Measurements from ENCODE around the gene PHC2.

The PHC2 gene

DNA sequence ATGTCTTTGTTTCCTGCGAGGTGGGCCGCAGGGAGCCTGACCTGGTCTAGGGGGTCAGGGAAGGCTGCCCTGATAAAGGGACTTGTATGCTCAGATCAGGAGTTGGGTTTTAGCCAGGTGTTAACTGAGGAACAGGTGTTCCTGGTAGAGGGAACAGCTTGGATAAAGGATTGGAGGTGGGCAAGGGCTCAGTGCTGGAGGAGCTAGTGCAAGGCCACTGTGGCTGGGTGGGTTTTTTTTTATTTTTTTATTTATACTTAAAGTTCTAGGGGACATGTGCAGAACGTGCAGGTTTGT is 141.1 kb downstream of the PHC2 start:
- DNase-seq (ENCODE audit: low spot score): no peak

- DNase-seq (ENCODE audit: low spot score): no peak
These were observed 141.7 kb downstream of the PHC2 start for GRCh38 chr1:33288976-33289857.

DNA sequence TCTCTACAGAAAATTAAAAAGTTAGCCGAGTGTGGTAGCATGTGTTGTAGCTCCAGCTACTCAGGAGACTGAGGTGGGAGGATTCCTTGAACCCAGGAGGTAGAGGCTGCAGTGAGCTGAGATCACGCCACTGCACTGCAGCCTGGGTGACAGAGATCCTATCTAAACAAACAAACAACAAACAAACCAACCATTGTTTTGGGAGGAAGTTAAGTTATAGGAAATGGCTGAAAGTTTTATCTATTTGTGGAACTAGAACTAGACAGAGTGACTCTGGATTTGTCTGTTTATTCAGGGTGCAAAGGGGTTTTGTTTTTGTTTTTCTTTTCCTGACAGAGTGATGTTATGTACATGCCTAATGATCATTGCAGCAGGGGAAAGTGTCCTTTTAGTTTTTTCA is 143.6 kb downstream of the PHC2 start:
- no peak for DNase-seq (ENCODE audit: low spot score)

- no peak for DNase-seq (ENCODE audit: low spot score)
These were observed 144.3 kb downstream of the PHC2 start for GRCh38 chr1:33286451-33287185.

- DNase-seq (ENCODE audit: low spot score): no peak
These were observed 146.8 kb downstream of the PHC2 start for GRCh38 chr1:33284049-33284448.

- no peak for DNase-seq (ENCODE audit: low spot score)
These were observed 148.1 kb downstream of the PHC2 start for GRCh38 chr1:33282791-33283190.

GRCh38 chr1:33281554-33282303 is 149.2 kb downstream of the PHC2 start:
- no peak for DNase-seq (ENCODE audit: low spot score)

- DNase-seq (ENCODE audit: low spot score): no peak
These were observed 150.7 kb downstream of the PHC2 start for GRCh38 chr1:33280091-33280661.

DNA sequence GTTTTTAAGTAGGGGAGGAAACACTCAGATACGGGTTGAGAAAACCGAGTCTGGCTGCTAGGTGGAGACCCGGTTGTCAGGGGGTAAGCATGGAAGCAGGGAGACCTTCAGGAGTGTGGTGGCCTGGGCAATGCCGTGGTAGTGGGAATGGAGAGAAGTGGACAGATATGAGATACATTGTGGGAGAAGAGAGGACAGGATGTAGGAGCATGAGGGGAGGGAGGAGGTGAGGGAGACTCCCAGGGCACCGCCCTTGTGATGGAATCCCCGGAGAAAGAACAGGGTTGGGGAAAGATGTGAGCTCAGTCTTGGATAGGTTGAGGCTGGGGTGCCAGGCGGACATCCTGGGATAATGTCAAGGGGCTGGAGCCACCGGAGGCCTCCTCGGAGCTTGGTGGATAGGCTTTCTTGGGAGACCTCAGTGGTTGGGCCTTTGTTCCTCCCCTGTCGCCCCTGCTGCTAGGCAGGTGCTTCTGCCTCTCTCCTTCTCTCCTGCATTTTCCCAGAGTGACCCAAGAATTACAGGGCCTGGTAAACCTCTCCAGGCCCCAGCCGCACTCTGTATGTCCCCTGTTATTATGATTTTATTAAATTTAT is 153.3 kb downstream of the PHC2 start:
- no peak for DNase-seq (ENCODE audit: low spot score)

- no peak for DNase-seq (ENCODE audit: low spot score)
These were observed 154.2 kb downstream of the PHC2 start for GRCh38 chr1:33276573-33277298.

DNA sequence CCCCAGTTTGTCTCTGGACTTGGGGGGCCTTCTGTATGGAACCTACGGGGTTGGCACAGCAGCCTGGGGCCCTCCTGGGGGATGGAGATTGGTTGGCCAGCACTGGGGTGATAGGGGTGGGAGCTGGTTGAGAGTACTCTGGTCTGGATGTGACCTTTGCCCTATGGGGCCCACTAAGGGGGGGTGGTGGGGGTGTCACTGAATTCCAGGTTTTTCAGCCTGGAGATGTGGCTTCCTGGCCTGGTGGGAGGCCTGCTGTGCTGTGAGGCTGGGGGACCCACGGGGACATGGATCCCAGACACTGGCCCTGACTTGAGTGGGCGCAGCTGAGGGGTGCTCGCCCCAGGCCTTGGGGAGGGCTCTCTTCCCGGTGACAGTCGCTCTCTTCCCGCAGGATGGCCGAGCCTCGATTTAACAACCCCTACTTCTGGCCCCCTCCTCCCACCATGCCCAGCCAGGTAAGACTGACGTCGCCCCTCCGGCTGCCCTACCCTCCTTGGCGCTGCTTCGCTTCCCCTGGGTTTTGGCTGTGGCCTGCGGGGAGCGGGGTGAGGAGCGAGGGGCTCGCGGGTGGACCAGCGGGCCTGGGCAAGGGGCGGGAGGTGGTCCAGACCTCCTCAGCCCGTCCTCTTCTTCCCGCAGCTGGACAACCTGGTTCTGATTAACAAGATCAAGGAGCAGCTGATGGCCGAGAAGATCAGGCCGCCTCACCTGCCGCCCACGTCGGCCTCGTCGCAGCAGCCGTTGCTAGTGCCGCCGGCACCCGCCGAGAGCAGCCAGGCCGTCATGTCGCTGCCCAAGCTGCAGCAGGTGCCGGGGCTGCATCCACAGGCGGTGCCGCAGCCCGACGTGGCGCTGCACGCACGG is 155.0 kb downstream of the PHC2 start:
- no peak for DNase-seq (ENCODE audit: low spot score)

GRCh38 chr1:33275195-33275594 is 155.7 kb downstream of the PHC2 start:
- no peak for DNase-seq (ENCODE audit: low spot score)

DNA sequence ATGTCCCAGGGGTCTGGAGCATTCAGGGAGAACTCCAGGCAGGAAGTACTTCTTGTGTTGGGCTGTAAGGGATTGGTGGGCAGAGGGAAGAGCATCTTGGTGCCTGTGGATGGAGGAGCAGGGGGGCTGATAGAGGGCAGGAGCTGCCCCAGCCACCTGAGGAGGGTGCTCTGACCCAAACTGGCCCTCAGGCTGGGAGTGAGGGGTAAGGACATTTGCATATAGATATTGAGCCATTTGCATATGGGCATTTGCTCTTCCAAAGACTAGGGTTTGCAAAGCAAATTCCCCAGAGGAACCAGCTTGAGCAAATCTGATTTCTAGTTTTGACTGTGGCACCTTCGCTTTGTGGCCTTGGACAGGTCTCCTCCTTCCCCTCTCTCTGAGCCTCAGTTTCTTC is 156.4 kb downstream of the PHC2 start:
- no peak for DNase-seq (ENCODE audit: low spot score)

- no peak for DNase-seq (ENCODE audit: low spot score)
These were observed 156.9 kb downstream of the PHC2 start for GRCh38 chr1:33273961-33274371.
